A549 (cell line): ENCODE data around the gene MPP2. TPM values are rescaled to one million over a fixed set of nuclear protein-coding genes. Genes with fewer than 3 reads are reported as not detected.

Experiments
- ATAC-seq, 2 experiments: fragments of 200-7000 bp in 1 of 2; fragments of >200 bp in 1 of 2; cut with Nextera tagmentation in 1 of 2; cut with Tn5 transposase in 1 of 2; 3 replicates each; pipeline versions ENCODE4 v1.8.0 to v1.9.1; 2018 to 2020; ENCODE audit warnings: mild to moderate bottlenecking in 1 of 2, moderate library complexity in 1 of 2
- CTCF ChIA-PET: fragments of 300-600 bp; sonication (Branson Sonifier 250); formaldehyde crosslinking; extraction: SDS; loops from one replicate; lab custom pipeline; 2021; ENCODE audit warnings: antibody characterized with exemption, inconsistent platforms; lab: Yijun Ruan, JAX
- POLR2A ChIA-PET: fragments of 350-600 bp; formaldehyde crosslinking; extraction: SDS; loops from one replicate; lab custom pipeline; 2021; ENCODE audit warnings: antibody characterized with exemption, inconsistent platforms; lab: Yijun Ruan, JAX
- DNase-seq, 2 experiments: peaks; one replicate each; pipeline versions ENCODE4 v3.0.0 to v3.0.0-alpha.2; 2011 to 2016; ENCODE audit warnings: low read depth in 1 of 2, low spot score in 1 of 2
- FAIRE-seq: peaks from 2 replicates; lab custom pipeline; 2011; peaks lifted over from hg19 to GRCh38; lab: Jason Lieb, UNC
- H3K27ac ChIP-seq, 2 experiments: fragments of >200 bp; sonication (Bioruptor Twin); formaldehyde crosslinking; 3 replicates each; pipeline ENCODE4 v1.5.1; 2016 to 2017
- H3K4me1 ChIP-seq: fragments of >200 bp; sonication (Bioruptor Twin); formaldehyde crosslinking; 3 replicates; pipeline ENCODE4 v1.6.1; 2016
- H3K4me2 ChIP-seq: fragments of >200 bp; sonication (Bioruptor Twin); formaldehyde crosslinking; 3 replicates; pipeline ENCODE4 v1.6.1; 2016
- H3K4me3 ChIP-seq: fragments of >200 bp; sonication (Bioruptor Twin); formaldehyde crosslinking; 3 replicates; pipeline ENCODE4 v1.5.1; 2016
- H3K9me3 ChIP-seq: fragments of >200 bp; sonication (Bioruptor Twin); formaldehyde crosslinking; 3 replicates; pipeline ENCODE4 v1.6.1; 2016
- ATOH8 ChIP-seq: fragments of 250-450 bp; sonication (Bioruptor Pico); IDR thresholded peaks from 2 replicates; pipeline ENCODE4 v1.5.0; 2020; ENCODE audit warnings: low read depth, mild to moderate bottlenecking, moderate library complexity
- BCL3 ChIP-seq: fragments of >200 bp; sonication (Bioruptor Twin); formaldehyde crosslinking; IDR thresholded peaks from 3 replicates; pipeline ENCODE4 v1.6.1; 2016
- CBX2 ChIP-seq: fragments of 200-600 bp; sonication (generic); IDR thresholded peaks from 2 replicates; pipeline ENCODE4 v1.6.1; 2016; ENCODE audit warnings: low read depth, mild to moderate bottlenecking, borderline replicate concordance
- CEBPB ChIP-seq, 2 experiments: fragments of >200 bp in 1 of 2; sonication (Bioruptor Twin) in 1 of 2; formaldehyde crosslinking in 1 of 2; IDR thresholded peaks; 2 replicates each; pipeline ENCODE4 v1.6.1; 2012 to 2016
- CHD4 ChIP-seq: fragments of 200-600 bp; sonication (generic); IDR thresholded peaks from 2 replicates; pipeline ENCODE4 v1.6.1; 2016; ENCODE audit warnings: antibody characterized with exemption, mild to moderate bottlenecking, borderline replicate concordance
- E2F6 ChIP-seq: IDR thresholded peaks from 2 replicates; pipeline ENCODE4 v1.6.1; 2012; ENCODE audit warnings: low read depth, borderline replicate concordance
- FOSB ChIP-seq: fragments of 250-450 bp; sonication (Bioruptor Pico); IDR thresholded peaks from 2 replicates; pipeline ENCODE4 v1.5.0; 2020; ENCODE audit warnings: mild to moderate bottlenecking, moderate library complexity
- FOSL2 ChIP-seq, 2 experiments: fragments of 450-650 bp in 1 of 2; fragments of >200 bp in 1 of 2; sonication (Bioruptor Twin) in 1 of 2; formaldehyde crosslinking; IDR thresholded peaks; 2 replicates each; pipeline versions ENCODE4 v1.5.0 to v1.6.1; 2016 to 2020; ENCODE audit warnings: mild to moderate bottlenecking in 1 of 2, moderate library complexity in 1 of 2
- GATA3 ChIP-seq: IDR thresholded peaks from 2 replicates; pipeline ENCODE4 v1.6.1; 2012; ENCODE audit warnings: borderline replicate concordance
- HEYL ChIP-seq: fragments of 250-450 bp; sonication (Bioruptor Pico); IDR thresholded peaks from 2 replicates; pipeline ENCODE4 v1.8.0; 2021; ENCODE audit warnings: mild to moderate bottlenecking, moderate library complexity
- HMGXB4 ChIP-seq: fragments of 250-450 bp; sonication (Bioruptor Pico); IDR thresholded peaks from 2 replicates; pipeline ENCODE4 v1.5.0; 2021; ENCODE audit warnings: mild to moderate bottlenecking, moderate library complexity, borderline replicate concordance
- HOXB13 ChIP-seq: fragments of 250-450 bp; sonication (Bioruptor Pico); IDR thresholded peaks from 2 replicates; pipeline ENCODE4 v1.5.0; 2020; ENCODE audit warnings: low read depth, mild to moderate bottlenecking, moderate library complexity
- HOXB5 ChIP-seq: fragments of 250-450 bp; sonication (Bioruptor Pico); IDR thresholded peaks from 2 replicates; pipeline ENCODE4 v1.5.0; 2020; ENCODE audit warnings: mild to moderate bottlenecking, moderate library complexity
- JUN ChIP-seq, 2 experiments: fragments of >200 bp; sonication (Bioruptor Twin); formaldehyde crosslinking; IDR thresholded peaks; 2 replicates in 1 of 2; 3 replicates in 1 of 2; pipeline ENCODE4 v1.6.1; 2016 to 2017
- MAX ChIP-seq: IDR thresholded peaks from 2 replicates; pipeline ENCODE4 v1.6.1; 2012
- PHF8 ChIP-seq: fragments of 200-600 bp; sonication (generic); IDR thresholded peaks from 2 replicates; pipeline ENCODE4 v1.6.1; 2016; ENCODE audit warnings: low read depth, mild to moderate bottlenecking, antibody characterized with exemption, moderate library complexity, borderline replicate concordance
- POLR2A ChIP-seq: IDR thresholded peaks from 2 replicates; pipeline ENCODE4 v1.6.1; 2012; ENCODE audit warnings: mild to moderate bottlenecking, low read length
- POLR2AphosphoS2 ChIP-seq: conservative IDR thresholded peaks from 2 replicates; pipeline ENCODE4 v1.6.1; 2012; ENCODE audit warnings: low read length, improper control_type of control experiment, inconsistent platforms
- RCOR1 ChIP-seq: fragments of 150-350 bp; IDR thresholded peaks from 2 replicates; pipeline ENCODE4 v1.6.1; 2014; ENCODE audit warnings: antibody characterized with exemption, low read length, low read depth
- RFX5 ChIP-seq: fragments of 450-650 bp; IDR thresholded peaks from 2 replicates; pipeline ENCODE4 v1.7.1; 2014; ENCODE audit warnings: antibody characterized with exemption, mild to moderate bottlenecking, moderate library complexity
- SMC3 ChIP-seq: fragments of >200 bp; sonication (Bioruptor Twin); formaldehyde crosslinking; IDR thresholded peaks from 3 replicates; pipeline ENCODE4 v1.6.1; 2018; ENCODE audit warnings: inconsistent platforms
- TFCP2L1 ChIP-seq: fragments of 250-450 bp; sonication (Bioruptor Pico); IDR thresholded peaks from 2 replicates; pipeline ENCODE4 v1.5.0; 2021; ENCODE audit warnings: mild to moderate bottlenecking
- TP53 ChIP-seq: fragments of 250-450 bp; sonication (Bioruptor Pico); IDR thresholded peaks from 2 replicates; pipeline ENCODE4 v1.5.0; 2021; ENCODE audit warnings: mild to moderate bottlenecking, moderate library complexity
- ZC3H11A ChIP-seq: fragments of 450-650 bp; IDR thresholded peaks from 2 replicates; pipeline ENCODE4 v1.6.1; 2014; ENCODE audit warnings: antibody characterized with exemption, mild to moderate bottlenecking
- ZFP36 ChIP-seq: fragments of 450-650 bp; IDR thresholded peaks from 2 replicates; pipeline ENCODE4 v1.6.1; 2014; ENCODE audit warnings: borderline replicate concordance; ENCODE audit not compliant: partially characterized antibody
- WGBS: methylation state at CpG from one replicate; pipeline ENCODE4 v1.1.6; 2017; ENCODE audit errors: missing lambda C conversion rate; 5-methylcytosine and 5-hydroxymethylcytosine counted together
- polyA plus RNA-seq, 4 experiments: library from polyadenylated mRNA; depleted of rRNA in 3 of 4; stranded (reverse); fragments of >200 nt; fragmentation: RNase III in 1 of 4; extraction: RNeasy Plus Mini Kit Qiagen cat#74134 plus additional on column Dnase treatment in 1 of 4; gene quantifications; 2 replicates in 3 of 4; 3 replicates in 1 of 4; pipeline ENCODE4 v1.2.3, GENCODE V29; 2011 to 2017

The MPP2 gene
- polyA plus RNA-seq, 2 of the 4 experiments (the other 2 are of a cell fraction): 3.8 to 4.2 TPM

GRCh38 chr17:43900858-43901754 lies 6.2 kb downstream of the MPP2 start:
- Histone ChIP-seq H3K4me2 (peak overlapping the region; percentile 86), H3K9me3 (no peaks in the 10 kb centered on the region)
- TF ChIP-seq GATA3 (no peak), PHF8 (no peak), ZC3H11A (no peak), JUN (IDR thresholded peaks at IDR 0.05) (no peak)
- TF ChIP-seq, all 56 proteins: peak for 0
- Histone ChIP-seq H3K4me3 (peak overlapping the region; percentile 55), H3K27ac (peak overlapping the region; percentile 76 to 88), H3K4me1 (peaks cover 20% of the 10 kb centered on the region)
- WGBS: 29% methylated on average over 13 of the region's 13 CpGs
- DNase-seq: peak; percentile 54 to 72
- ChIA-PET CTCF (interaction anchor here (0.8 to 25.9 kb wide), 7 partner anchors 10 to 140 kb away, joined by 3 to 412 read pairs (median 5); partner anchors contain the start of genes MPP2 and PPY), POLR2A (interaction anchor here (0.9 kb wide), 1 partner anchor 165 kb away, joined by 5 read pairs; the partner anchor contains the start of gene LSM12)
- no peak for FAIRE-seq
- peak; percentile 42 to 47 for ATAC-seq

GRCh38 chr17:43900183-43900857 lies 7.0 kb downstream of the MPP2 start:
- H3K9me3 ChIP-seq: no peaks in the 10 kb centered on the region
- ChIA-PET CTCF (interaction anchor here (0.6 to 25.9 kb wide), 13 partner anchors 11 to 545 kb away, joined by 3 to 412 read pairs (median 4); partner anchors contain the start of genes MPP2 and PPY), POLR2A (interaction anchor here (0.9 kb wide), 1 partner anchor 166 kb away, joined by 5 read pairs; the partner anchor contains the start of gene LSM12)
- ATAC-seq (peak; percentile 95 to 99), FAIRE-seq (peak; percentile 85), DNase-seq (peak; percentile 88 to 100)
- H3K4me2 ChIP-seq: peak overlapping the region; percentile 86
- WGBS: 4% methylated on average over 18 of the region's 31 CpGs
- H3K27ac ChIP-seq: peak overlapping the region; percentile 76 to 88
- peak overlapping the region; percentile 55 for H3K4me3 ChIP-seq
- TF ChIP-seq MAX: peak; percentile 75
- peak; percentile 62; the same call in 1 of the 2 replicates for TF ChIP-seq HOXB13 (CRISPR knock-in tag)
- peak; percentile 93 for TF ChIP-seq E2F6
- TF ChIP-seq RFX5: peak; percentile 75
- TF ChIP-seq POLR2A: peak; percentile 32; the same call in 1 of the 2 replicates
- no peak for TF ChIP-seq CHD4
- peak; percentile 71; the same call in 1 of the 2 replicates for TF ChIP-seq TP53 (CRISPR knock-in tag)
- TF ChIP-seq CEBPB (IDR thresholded peaks at IDR 0.05): no peak
- peak; percentile 26; the same call in 1 of the 2 replicates for TF ChIP-seq ATOH8
- no peak for TF ChIP-seq POLR2AphosphoS2
- peaks cover 14% of the 10 kb centered on the region for H3K4me1 ChIP-seq

- CTCF ChIA-PET: interaction anchor here (0.8 to 25.9 kb wide), 10 partner anchors 8 to 217 kb away, joined by 3 to 412 read pairs (median 5); partner anchors contain the start of genes CD300LG, MPP2 and PPY
- no peak overlapping the region for H3K4me3 ChIP-seq
- H3K9me3 ChIP-seq: no peaks in the 10 kb centered on the region
- peaks cover 14% of the 10 kb centered on the region for H3K4me1 ChIP-seq
- WGBS: 80% methylated on average over 1 of the region's 1 CpG
- POLR2A ChIA-PET: no interaction called here
- no peak overlapping the region for H3K4me2 ChIP-seq
- no peak overlapping the region for H3K27ac ChIP-seq
- FAIRE-seq (no peak), ATAC-seq (no peak), DNase-seq (no peak)
- TF ChIP-seq HEYL (CRISPR knock-in tag) (no peak), FOSL2 (IDR thresholded peaks at IDR 0.05) (no peak), FOSL2 (CRISPR knock-in tag; IDR thresholded peaks at IDR 0.05) (no peak), TFCP2L1 (no peak), RCOR1 (no peak), FOSB (CRISPR knock-in tag) (no peak), HOXB13 (CRISPR knock-in tag) (no peak), JUN (IDR thresholded peaks at IDR 0.05) (no peak), HMGXB4 (CRISPR knock-in tag) (no peak), ZFP36 (no peak), SMC3 (no peak), BCL3 (no peak), HOXB5 (CRISPR knock-in tag) (no peak), CBX2 (no peak), GATA3 (no peak)
These were observed 8.9 kb downstream of the MPP2 start for GRCh38 chr17:43898446-43898845.
